B cell (primary cell): ENCODE measurements around the gene SLC17A1.

ENCODE experiments used
- CTCF ChIP-seq: fragments of 200-600 bp; IDR thresholded peaks from one replicate; pipeline ENCODE4 v1.8.0; 2022; ENCODE audit warnings: antibody characterized with exemption, mild to moderate bottlenecking
- EZH2 ChIP-seq: IDR thresholded peaks from 2 replicates; pipeline ENCODE4 v1.6.1; 2012; ENCODE audit warnings: borderline replicate concordance, low read depth, mild to moderate bottlenecking, moderate library complexity, low read length; ENCODE audit not compliant: insufficient read depth, poor library complexity, severe bottlenecking

GRCh38 chr6:25757936-25758642 lies 73.8 kb downstream of the SLC17A1 start:
- TF ChIP-seq CTCF = no peak
- no peak for TF ChIP-seq EZH2
